ENCODE results near the gene BAG5. TPM values are rescaled to one million over a fixed set of nuclear protein-coding genes. Genes with fewer than 3 reads are reported as not detected.

BAG5 gene
- total and polyA plus RNA-seq, 2 experiments from 2014 or later: 17.4 to 17.6 TPM

DNA sequence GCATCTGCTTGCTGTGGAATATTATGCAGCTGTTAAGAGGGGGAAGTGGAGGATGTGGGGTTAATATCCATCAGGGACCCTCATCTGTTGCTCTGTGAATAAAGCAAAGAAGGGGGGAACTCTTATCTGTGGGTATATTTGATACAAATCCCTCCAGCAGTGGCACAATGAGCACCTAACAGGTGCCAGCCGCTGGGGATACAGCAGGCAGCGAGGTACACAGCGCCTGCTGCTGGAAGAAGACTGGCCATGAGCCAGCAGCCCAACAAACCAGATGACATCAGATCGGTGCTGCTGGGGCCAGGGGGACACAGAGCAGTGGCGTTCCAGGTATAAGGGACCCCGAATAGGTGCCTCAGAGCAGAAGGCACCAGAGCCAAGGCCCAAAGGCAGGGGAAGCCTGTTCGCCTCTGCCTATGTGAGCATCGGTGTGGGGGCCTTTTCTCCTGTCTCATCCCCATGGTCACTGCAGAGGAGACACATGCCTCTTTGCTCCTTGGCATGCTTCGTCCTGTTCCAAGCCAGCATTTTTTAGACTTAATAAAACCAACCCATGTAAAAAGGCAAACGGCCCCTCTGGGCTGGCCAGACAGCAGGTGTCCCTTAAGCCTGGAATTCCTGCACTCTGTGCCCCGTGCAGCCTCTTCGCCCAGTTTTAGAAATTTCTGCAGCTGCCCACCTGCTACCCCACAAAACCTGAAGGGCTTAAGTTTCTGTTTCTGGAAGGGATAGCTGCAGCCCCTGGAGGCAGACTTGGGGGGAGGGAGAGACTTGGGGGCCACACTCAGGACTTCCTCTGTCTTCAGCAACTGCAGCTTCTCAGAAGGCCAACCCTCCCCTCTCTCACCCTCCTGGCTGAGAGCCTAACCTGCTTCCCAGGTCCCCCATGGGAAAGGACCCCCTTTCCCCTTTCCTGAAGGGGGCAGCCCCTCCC lies 38.2 kb downstream of the BAG5 start:
- TF ChIP-seq, protein P1, sequence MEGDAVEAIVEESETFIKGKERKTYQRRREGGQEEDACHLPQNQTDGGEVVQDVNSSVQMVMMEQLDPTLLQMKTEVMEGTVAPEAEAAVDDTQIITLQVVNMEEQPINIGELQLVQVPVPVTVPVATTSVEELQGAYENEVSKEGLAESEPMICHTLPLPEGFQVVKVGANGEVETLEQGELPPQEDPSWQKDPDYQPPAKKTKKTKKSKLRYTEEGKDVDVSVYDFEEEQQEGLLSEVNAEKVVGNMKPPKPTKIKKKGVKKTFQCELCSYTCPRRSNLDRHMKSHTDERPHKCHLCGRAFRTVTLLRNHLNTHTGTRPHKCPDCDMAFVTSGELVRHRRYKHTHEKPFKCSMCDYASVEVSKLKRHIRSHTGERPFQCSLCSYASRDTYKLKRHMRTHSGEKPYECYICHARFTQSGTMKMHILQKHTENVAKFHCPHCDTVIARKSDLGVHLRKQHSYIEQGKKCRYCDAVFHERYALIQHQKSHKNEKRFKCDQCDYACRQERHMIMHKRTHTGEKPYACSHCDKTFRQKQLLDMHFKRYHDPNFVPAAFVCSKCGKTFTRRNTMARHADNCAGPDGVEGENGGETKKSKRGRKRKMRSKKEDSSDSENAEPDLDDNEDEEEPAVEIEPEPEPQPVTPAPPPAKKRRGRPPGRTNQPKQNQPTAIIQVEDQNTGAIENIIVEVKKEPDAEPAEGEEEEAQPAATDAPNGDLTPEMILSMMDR (IDR thresholded peaks at IDR 0.05; ENCODE audit: low read depth, low read length): no peak
- H3K4me3 ChIP-seq: no peak overlapping the region
- H3K4me1 ChIP-seq (ENCODE audit: low read depth): peaks cover 14% of the 10 kb centered on the region

GRCh38 chr14:103523575-103523954 lies 38.9 kb downstream of the BAG5 start:
- peaks cover 14% of the 10 kb centered on the region for H3K4me1 ChIP-seq (ENCODE audit: low read depth)
- no peaks in the 10 kb centered on the region for H3K9me3 ChIP-seq (ENCODE audit: low read depth)
- H3K27me3 ChIP-seq: peaks cover 17% of the 10 kb centered on the region
- H3K27ac ChIP-seq: no peak overlapping the region
- DNase-seq (ENCODE audit: low read depth in 1 of 2, low spot score in 1 of 2): no peak
- TF ChIP-seq, protein P1 (IDR thresholded peaks at IDR 0.05; ENCODE audit: low read depth, low read length): no peak
- H3K36me3 ChIP-seq: no peaks in the 10 kb centered on the region
- no peak overlapping the region for H3K4me3 ChIP-seq

More for the DNA sequence above, 38.2 kb downstream of the BAG5 start:
- Histone ChIP-seq H3K27me3 (peaks cover 17% of the 10 kb centered on the region), H3K36me3 (no peaks in the 10 kb centered on the region), H3K27ac (no peak overlapping the region), H3K9me3 (ENCODE audit: low read depth) (no peaks in the 10 kb centered on the region)
- no peak for DNase-seq (ENCODE audit: low read depth in 1 of 2, low spot score in 1 of 2)

DNA sequence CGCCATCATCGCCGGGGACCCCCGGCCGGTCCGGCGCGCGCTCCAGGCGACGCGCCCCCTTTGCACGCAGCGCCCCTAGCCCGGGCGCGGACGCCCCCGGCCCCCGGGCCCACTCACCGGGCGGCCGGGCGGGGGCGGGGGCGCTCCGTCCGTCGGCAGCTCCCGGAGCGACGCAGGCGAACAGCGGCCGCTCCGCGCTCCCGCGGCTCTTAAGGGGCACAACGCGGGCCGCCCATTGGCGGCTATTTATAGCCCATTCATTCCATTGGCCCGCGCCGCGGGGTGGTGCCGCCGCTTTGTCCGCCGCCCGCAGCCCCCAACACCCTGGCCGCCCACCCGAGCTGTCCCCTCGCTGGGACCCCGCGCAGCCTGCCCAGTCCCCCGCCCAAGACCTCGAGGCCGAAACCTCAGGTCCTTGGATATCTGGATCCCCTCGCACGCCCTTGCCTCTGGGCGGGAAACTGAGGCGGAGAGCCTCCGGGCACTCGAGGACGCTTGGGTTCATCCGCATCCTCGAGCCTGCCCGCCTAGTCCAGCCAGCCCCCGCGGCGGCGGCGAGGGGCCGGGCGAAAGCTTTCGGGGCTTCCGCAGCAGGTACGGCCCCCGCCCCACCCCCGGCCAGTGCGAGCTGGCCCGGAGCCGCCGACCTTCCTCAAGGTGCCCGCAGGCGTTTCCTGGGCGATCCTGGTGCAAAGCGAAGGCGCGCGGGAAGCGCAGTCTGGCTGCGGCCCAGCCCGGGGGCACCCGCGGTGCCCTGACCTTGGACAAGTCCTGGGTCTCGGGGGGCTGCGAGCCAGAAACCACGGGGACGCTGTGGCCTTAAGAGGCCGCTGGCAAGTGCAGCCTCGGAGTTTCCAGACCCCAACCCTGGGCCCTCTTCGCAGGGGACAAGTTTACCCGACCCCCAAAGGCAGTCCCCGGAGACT lies 39.5 kb downstream of the BAG5 start, which contains the start of gene CKB:
CKB (minus strand) TSS at position 182 of the 926 bp plus-strand sequence. CDS start 337 bp downstream, outside the sequence.
- no peak within 1 kb of the TSS for H3K27ac ChIP-seq
- TF ChIP-seq, protein P1 (IDR thresholded peaks at IDR 0.05; ENCODE audit: low read depth, low read length): no peak
- H3K4me1 ChIP-seq (ENCODE audit: low read depth): peaks cover 10% of the 10 kb centered on the region
- no peaks in the 10 kb centered on the region for H3K9me3 ChIP-seq (ENCODE audit: low read depth)
- H3K4me3 ChIP-seq: peak within 1 kb of the TSS; percentile 55
- peaks cover 17% of the 10 kb centered on the region for H3K27me3 ChIP-seq
- no peaks in the 10 kb centered on the region for H3K36me3 ChIP-seq
- peak; percentile 54 to 88 for DNase-seq (ENCODE audit: low read depth in 1 of 2, low spot score in 1 of 2)

DNA sequence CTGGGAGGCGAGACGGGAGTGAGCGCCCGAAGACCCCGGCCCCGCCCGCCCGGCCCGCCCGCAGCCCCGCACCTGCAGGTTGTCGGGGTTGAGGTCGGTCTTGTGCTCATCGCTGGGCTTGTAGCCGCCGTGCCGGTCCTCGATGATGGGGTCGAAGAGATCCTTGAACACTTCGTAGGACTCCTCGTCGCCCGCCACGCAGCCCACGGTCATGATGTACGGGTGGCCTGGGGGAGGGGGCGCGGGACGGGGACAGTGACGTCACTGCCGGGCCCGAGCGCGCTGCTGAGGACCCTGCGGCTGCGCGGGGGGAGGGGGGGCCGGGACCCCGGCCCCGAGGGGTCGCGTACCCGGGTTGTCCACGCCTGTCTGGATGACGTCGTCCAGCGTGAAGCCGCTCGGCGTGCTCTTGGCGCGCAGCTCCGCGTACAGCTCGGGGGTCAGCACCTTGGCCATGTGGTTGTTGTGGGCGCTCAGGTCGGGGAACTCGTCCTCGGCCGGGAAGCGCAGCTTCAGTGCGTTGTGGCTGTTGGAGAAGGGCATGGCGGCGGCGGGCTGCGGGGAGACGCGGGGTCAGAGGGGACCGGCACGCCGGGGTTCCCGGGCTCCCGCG lies 40.4 kb downstream of the BAG5 start:
- Histone ChIP-seq H3K9me3 (ENCODE audit: low read depth) (no peaks in the 10 kb centered on the region), H3K4me1 (ENCODE audit: low read depth) (peaks cover 17% of the 10 kb centered on the region), H3K27ac (no peak overlapping the region), H3K36me3 (no peaks in the 10 kb centered on the region), H3K4me3 (peak overlapping the region; percentile 55), H3K27me3 (peaks cover 17% of the 10 kb centered on the region)
- TF ChIP-seq, protein P1 (IDR thresholded peaks at IDR 0.05; ENCODE audit: low read depth, low read length): no peak
- peak in 1 of 2 donors; percentile 61 for DNase-seq (ENCODE audit: low read depth in 1 of 2, low spot score in 1 of 2)

GRCh38 chr14:103521438-103521950 lies 41.0 kb downstream of the BAG5 start:
- no peak overlapping the region for H3K27ac ChIP-seq
- H3K4me1 ChIP-seq (ENCODE audit: low read depth): peaks cover 22% of the 10 kb centered on the region
- peaks cover 17% of the 10 kb centered on the region for H3K27me3 ChIP-seq
- DNase-seq (ENCODE audit: low read depth in 1 of 2, low spot score in 1 of 2): peak in 1 of 2 donors; percentile 36
- peak overlapping the region; percentile 55 for H3K4me3 ChIP-seq
- TF ChIP-seq, protein P1 (IDR thresholded peaks at IDR 0.05; ENCODE audit: low read depth, low read length): no peak
- H3K9me3 ChIP-seq (ENCODE audit: low read depth): no peaks in the 10 kb centered on the region
- no peaks in the 10 kb centered on the region for H3K36me3 ChIP-seq
